H1 (cell line): Measurements from ENCODE around the gene NUMB. TPM values are rescaled to one million over a fixed set of nuclear protein-coding genes. Genes with fewer than 3 reads are reported as not detected.

Experiments used
- CTCF ChIA-PET: fragments of 300-600 bp; sonication (Branson Sonifier 250); formaldehyde crosslinking; loops from one replicate; lab custom pipeline; 2021; ENCODE audit not compliant: partially characterized antibody; lab: Charles Lee
- POLR2A ChIA-PET: fragments of 300-600 bp; sonication (Branson Sonifier 250); formaldehyde crosslinking; loops from one replicate; lab custom pipeline; 2021; ENCODE audit warnings: inconsistent platforms; ENCODE audit not compliant: partially characterized antibody; lab: Charles Lee
- DNase-seq, 2 experiments: peaks; one replicate each; pipeline versions ENCODE4 v3.0.0 to v3.0.0-alpha.2; 2010 to 2022; ENCODE audit warnings: low spot score in 2 of 2, low read depth in 1 of 2, mixed read lengths in 1 of 2
- FAIRE-seq: peaks from 2 replicates; lab custom pipeline; 2011; peaks lifted over from hg19 to GRCh38; lab: Jason Lieb, UNC
- H2AFZ ChIP-seq: 2 replicates; pipeline ENCODE4 v1.8.1; 2012; ENCODE audit warnings: low read length, inconsistent platforms
- H2AK5ac ChIP-seq: 2 replicates; pipeline ENCODE4 v1.6.1; 2013; ENCODE audit warnings: low read depth, low read length
- H2BK120ac ChIP-seq: replicated peaks from 2 replicates; pipeline ENCODE3; 2013; ENCODE audit warnings: low read depth, low read length, inconsistent platforms
- H2BK12ac ChIP-seq: 2 replicates; pipeline ENCODE4 v1.6.1; 2013; ENCODE audit warnings: low read depth, low read length
- H2BK15ac ChIP-seq: 2 replicates; pipeline ENCODE4 v1.6.1; 2013; ENCODE audit warnings: low read length
- H2BK20ac ChIP-seq: 2 replicates; pipeline ENCODE4 v1.6.1; 2013; ENCODE audit warnings: low read length
- H2BK5ac ChIP-seq: 2 replicates; pipeline ENCODE4 v1.6.1; 2013; ENCODE audit warnings: low read depth, low read length
- H3K14ac ChIP-seq: 2 replicates; pipeline ENCODE4 v1.6.1; 2013; ENCODE audit warnings: inconsistent platforms; ENCODE audit not compliant: insufficient read length
- H3K18ac ChIP-seq: 2 replicates; pipeline ENCODE4 v1.6.1; 2013; ENCODE audit warnings: low read length; ENCODE audit errors: extremely low read depth
- H3K23ac ChIP-seq: 2 replicates; pipeline ENCODE4 v1.6.1; 2013; ENCODE audit warnings: inconsistent platforms; ENCODE audit not compliant: insufficient read length
- H3K23me2 ChIP-seq: 2 replicates; pipeline ENCODE4 v1.6.1; 2013; ENCODE audit warnings: low read depth, low read length
- H3K27ac ChIP-seq: 2 replicates; pipeline ENCODE4 v1.6.1; 2011; ENCODE audit warnings: low read depth, low read length, inconsistent platforms
- H3K27me3 ChIP-seq, 4 experiments: replicated peaks in 1 of 4; 1 replicate in 1 of 4; 2 replicates in 3 of 4; pipeline versions ENCODE4 v1.6.1 to v1.8.1; 2011 to 2013; ENCODE audit warnings: low read length in 3 of 4, mild to moderate bottlenecking in 3 of 4, inconsistent platforms in 2 of 4, mixed read lengths in 2 of 4, moderate library complexity in 1 of 4; ENCODE audit not compliant: control insufficient read depth in 3 of 4, insufficient read depth in 3 of 4; ENCODE audit errors: extremely low read depth in 1 of 4
- H3K36me3 ChIP-seq, 4 experiments: 2 replicates each; pipeline versions ENCODE4 v1.6.1 to v1.8.1; 2011 to 2013; ENCODE audit warnings: mild to moderate bottlenecking in 4 of 4, low read length in 3 of 4, moderate library complexity in 2 of 4, control low read depth in 1 of 4, inconsistent platforms in 1 of 4; ENCODE audit not compliant: insufficient read depth in 4 of 4, control insufficient read depth in 2 of 4
- H3K4ac ChIP-seq: replicated peaks from 2 replicates; pipeline ENCODE3; 2013; ENCODE audit warnings: low read length, low read depth, mixed read lengths, inconsistent platforms; ENCODE audit not compliant: insufficient read length
- H3K4me1 ChIP-seq, 4 experiments: replicated peaks in 1 of 4; 1 replicate in 1 of 4; 2 replicates in 3 of 4; pipeline versions ENCODE4 v1.6.1 to v1.8.1; 2011 to 2013; ENCODE audit warnings: low read length in 3 of 4, inconsistent platforms in 2 of 4, mixed read lengths in 1 of 4; ENCODE audit not compliant: insufficient read depth in 4 of 4, control insufficient read depth in 3 of 4
- H3K4me2 ChIP-seq, 2 experiments: 2 replicates each; pipeline versions ENCODE4 v1.6.1 to v1.8.1; 2011 to 2013; ENCODE audit warnings: low read depth in 2 of 2, low read length in 2 of 2, control low read depth in 1 of 2, inconsistent platforms in 1 of 2, mild to moderate bottlenecking in 1 of 2; ENCODE audit not compliant: insufficient read depth in 1 of 2
- H3K4me3 ChIP-seq, 4 experiments: fragments of 200-600, 300-600 bp in 1 of 4; sonication (generic), shearing (Covaris generic), sonication (Bioruptor Twin) in 1 of 4; 2 replicates each; pipeline versions ENCODE4 v1.5.1 to v1.8.1; 2011 to 2016; ENCODE audit warnings: low read length in 4 of 4, low read depth in 3 of 4, control low read depth in 2 of 4, inconsistent platforms in 2 of 4, mild to moderate bottlenecking in 2 of 4, mixed read lengths in 1 of 4, moderate library complexity in 1 of 4; ENCODE audit not compliant: insufficient read depth in 2 of 4; ENCODE audit errors: extremely low read depth in 1 of 4
- H3K56ac ChIP-seq: replicated peaks from 2 replicates; pipeline ENCODE3; 2013; ENCODE audit warnings: low read depth, mild to moderate bottlenecking, mixed read lengths, low read length, inconsistent platforms; ENCODE audit not compliant: insufficient read length
- H3K79me1 ChIP-seq: 2 replicates; pipeline ENCODE4 v1.6.1; 2013; ENCODE audit warnings: low read depth, low read length, control low read depth
- H3K79me2 ChIP-seq, 2 experiments: 2 replicates each; pipeline versions ENCODE4 v1.6.1 to v1.8.1; 2012 to 2013; ENCODE audit warnings: low read length in 2 of 2, mild to moderate bottlenecking in 2 of 2, inconsistent platforms in 1 of 2; ENCODE audit not compliant: insufficient read depth in 2 of 2, control insufficient read depth in 1 of 2
- H3K9ac ChIP-seq, 4 experiments: replicated peaks in 1 of 4; 1 replicate in 1 of 4; 2 replicates in 3 of 4; pipeline versions ENCODE4 v1.6.1 to v1.8.1; 2011 to 2013; ENCODE audit warnings: low read depth in 3 of 4, low read length in 3 of 4, control low read depth in 2 of 4, mild to moderate bottlenecking in 2 of 4, moderate library complexity in 2 of 4, inconsistent platforms in 1 of 4; ENCODE audit errors: extremely low read depth in 1 of 4
- H3K9me3 ChIP-seq, 2 experiments: 2 replicates each; pipeline versions ENCODE4 v1.6.1 to v1.8.1; 2012 to 2013; ENCODE audit warnings: mild to moderate bottlenecking in 2 of 2, moderate library complexity in 2 of 2, control low read depth in 1 of 2, inconsistent platforms in 1 of 2, low read depth in 1 of 2, low read length in 1 of 2, mixed read lengths in 1 of 2; ENCODE audit not compliant: insufficient read depth in 2 of 2
- H4K20me1 ChIP-seq, 2 experiments: replicated peaks in 1 of 2; 2 replicates each; pipeline versions ENCODE3 to v1.8.1; 2011 to 2013; ENCODE audit warnings: inconsistent platforms in 2 of 2, low read length in 2 of 2, mild to moderate bottlenecking in 1 of 2; ENCODE audit not compliant: insufficient read depth in 2 of 2, control insufficient read depth in 1 of 2
- H4K5ac ChIP-seq: 2 replicates; pipeline ENCODE4 v1.6.1; 2013; ENCODE audit warnings: low read length, low read depth, mixed read lengths, inconsistent platforms; ENCODE audit not compliant: insufficient read length
- H4K8ac ChIP-seq: 2 replicates; pipeline ENCODE4 v1.8.0; 2013; ENCODE audit warnings: mild to moderate bottlenecking, moderate library complexity, low read length, inconsistent platforms; ENCODE audit not compliant: insufficient read depth; ENCODE audit errors: extremely low read depth
- H4K91ac ChIP-seq: replicated peaks from 2 replicates; pipeline ENCODE3; 2013; ENCODE audit warnings: low read length, mixed read lengths, inconsistent platforms; ENCODE audit not compliant: insufficient read length
- SIX5 ChIP-seq: IDR thresholded peaks from 2 replicates; pipeline ENCODE4 v1.6.1; 2011; ENCODE audit warnings: mild to moderate bottlenecking, low read depth, low read length
- WGBS, 2 experiments: shearing (Covaris generic) in 1 of 2; methylation state at CpG; one replicate each; pipeline versions ENCODE4 v1.1.6 to v1.1.7; 2013 to 2015; ENCODE audit warnings: low lambda C conversion rate in 2 of 2, mixed read lengths in 2 of 2, inconsistent platforms in 1 of 2, low coverage in 1 of 2, missing lambda C conversion rate in 1 of 2; ENCODE audit not compliant: insufficient replicate concordance in 2 of 2, insufficient coverage in 1 of 2, insufficient read length in 1 of 2; ENCODE audit errors: extremely low coverage in 1 of 2, missing lambda C conversion rate in 1 of 2; 5-methylcytosine and 5-hydroxymethylcytosine counted together
- polyA plus RNA-seq, 7 experiments: library from polyadenylated mRNA; depleted of rRNA in 3 of 7; stranded (reverse) in 5 of 7; unstranded in 2 of 7; fragments of >200 nt in 5 of 7; fragments of 200-250 nt in 2 of 7; gene quantifications; 1 replicate in 5 of 7; 2 replicates in 1 of 7; 4 replicates in 1 of 7; pipeline versions ENCODE4 v1.2.1 to v1.2.3, GENCODE V29; 2011 to 2013; ENCODE audit warnings: missing spikeins in 2 of 7, mixed read lengths in 2 of 7
- total RNA-seq: library from RNA; stranded (reverse); fragmentation: NEBNext Ultra II Directional; extraction: Animal tissue kit (Norgen Biotek cat#: 25700); gene quantifications from 2 replicates; pipeline ENCODE4 v1.2.1, GENCODE V29; 2021
- TF ChIP-seq, protein P1 (sequence below): IDR thresholded peaks from 2 replicates; pipeline ENCODE4 v1.6.1; 2011; ENCODE audit warnings: low read length, improper control_type of control experiment

The NUMB gene
- total and polyA plus RNA-seq, 2 of the 8 experiments (the other 6 are each of a cell fraction or from before 2014, with no cell fraction given) = 54.3 to 78.1 TPM

DNA sequence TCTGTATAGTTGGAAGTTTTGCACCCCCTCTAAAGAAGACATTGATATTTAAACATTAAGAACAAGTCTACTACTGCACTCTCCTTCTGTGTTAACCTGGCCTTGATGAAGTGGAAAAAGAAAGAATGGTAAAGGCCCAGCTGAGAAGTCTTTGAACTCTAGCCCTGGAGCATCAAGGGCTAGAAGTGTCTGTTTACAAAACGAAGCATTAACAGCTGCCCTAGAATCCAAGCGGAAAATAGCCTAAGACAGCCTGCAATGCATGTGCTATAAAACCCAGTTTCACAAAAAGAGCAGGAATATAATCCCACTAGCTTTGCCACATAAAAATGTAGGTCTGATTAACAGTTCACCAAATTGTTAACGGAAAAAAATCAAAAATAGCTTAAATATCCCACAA is 60.5 kb downstream of the NUMB start:
- no peak overlapping the region for H2BK12ac ChIP-seq
- POLR2A ChIA-PET = no interaction called here
- H2AK5ac ChIP-seq = no peak overlapping the region
- H2BK120ac ChIP-seq = no peak overlapping the region
- no peak overlapping the region for H3K23ac ChIP-seq
- H3K9me3 ChIP-seq = no peaks in the 10 kb centered on the region
- no peaks in the 10 kb centered on the region for H3K4me1 ChIP-seq
- no peak overlapping the region for H4K91ac ChIP-seq
- no peak overlapping the region for H2AFZ ChIP-seq
- no peak overlapping the region for H3K56ac ChIP-seq
- no peak overlapping the region for H3K4me3 ChIP-seq
- H3K36me3 ChIP-seq = no peaks in the 10 kb centered on the region
- H2BK15ac ChIP-seq = no peak overlapping the region
- CTCF ChIA-PET = interaction anchor here (0.6 kb wide), 1 partner anchor 67 kb away, joined by 3 read pairs; no protein-coding TSS in a partner anchor
- DNase-seq (no peak), FAIRE-seq (no peak)
- no peak overlapping the region for H3K4ac ChIP-seq
- H3K14ac ChIP-seq = no peak overlapping the region
- no peak overlapping the region for H4K5ac ChIP-seq
- WGBS, 2 experiments = 84% methylated on average over 3 of the region's 3 CpGs; no CpG with 5 or more reads in 1 of the 2 experiments
- no peak overlapping the region for H2BK20ac ChIP-seq
- H3K4me2 ChIP-seq = no peak overlapping the region
- H3K27ac ChIP-seq = no peak overlapping the region
- H3K23me2 ChIP-seq = no peaks in the 10 kb centered on the region
- no peak overlapping the region for H3K9ac ChIP-seq
- H2BK5ac ChIP-seq = no peak overlapping the region
- no peaks in the 10 kb centered on the region for H3K27me3 ChIP-seq
- no peak overlapping the region for H4K8ac ChIP-seq
- H3K79me2 ChIP-seq = 0 out of 4 replicates have a peak, but pooled peaks cover 0 to 12% of the 10 kb centered on the region in 2 experiments
- H3K79me1 ChIP-seq = no peaks in the 10 kb centered on the region; the same call in 1 of the 2 replicates
- no peak overlapping the region for H3K18ac ChIP-seq
- H4K20me1 ChIP-seq = peaks cover 4 to 6% of the 10 kb centered on the region in 2 experiments
- TF ChIP-seq, protein P1, sequence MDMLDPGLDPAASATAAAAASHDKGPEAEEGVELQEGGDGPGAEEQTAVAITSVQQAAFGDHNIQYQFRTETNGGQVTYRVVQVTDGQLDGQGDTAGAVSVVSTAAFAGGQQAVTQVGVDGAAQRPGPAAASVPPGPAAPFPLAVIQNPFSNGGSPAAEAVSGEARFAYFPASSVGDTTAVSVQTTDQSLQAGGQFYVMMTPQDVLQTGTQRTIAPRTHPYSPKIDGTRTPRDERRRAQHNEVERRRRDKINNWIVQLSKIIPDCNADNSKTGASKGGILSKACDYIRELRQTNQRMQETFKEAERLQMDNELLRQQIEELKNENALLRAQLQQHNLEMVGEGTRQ = no peak
- TF ChIP-seq SIX5 = no peak
